Measurements from ENCODE around the gene ATF5. TPM values are rescaled to one million over a fixed set of nuclear protein-coding genes. Genes with fewer than 3 reads are reported as not detected.

ATF5 gene
- total RNA-seq, 4 donors from 2014 or later: 5.0 to 10.0 (median 6.8) TPM

- DNase-seq (ENCODE audit: low spot score in 2 of 2): no peak
- 94 to 95% methylated on average over 8 of the region's 8 CpGs for WGBS, 2 donors
- TF ChIP-seq CTCF (IDR thresholded peaks at IDR 0.05): no peak
- no peak for TF ChIP-seq POLR2A (IDR thresholded peaks at IDR 0.05)
Observed at GRCh38 chr19:49918089-49918488, 10.9 kb upstream of the ATF5 start.

GRCh38 chr19:49920624-49921363 lies 8.2 kb upstream of the ATF5 start:
- intact Hi-C loops (cut with DNase I; ENCODE audit: low total_unique reads): no loop called here
- TF ChIP-seq POLR2A (IDR thresholded peaks at IDR 0.05) (no peak), CTCF (IDR thresholded peaks at IDR 0.05) (no peak)
- no peak for DNase-seq (ENCODE audit: low spot score in 2 of 2)
- 93 to 94% methylated on average over 24 of the region's 24 CpGs for WGBS, 2 donors
- H3K4me3 ChIP-seq (ENCODE audit: low read depth, poor library complexity, severe bottlenecking): no peak overlapping the region

More at GRCh38 chr19:49918089-49918488, 10.9 kb upstream of the ATF5 start:
- intact Hi-C loops (cut with DNase I; ENCODE audit: low total_unique reads): no loop called here
- no peak overlapping the region for H3K4me3 ChIP-seq (ENCODE audit: low read depth, poor library complexity, severe bottlenecking)

GRCh38 chr19:49921871-49922795 lies 6.9 kb upstream of the ATF5 start:
- DNase-seq (ENCODE audit: low spot score in 2 of 2): no peak
- WGBS, 2 donors: 83 to 85% methylated on average over 21 to 22 of the region's 22 CpGs
- TF ChIP-seq POLR2A (IDR thresholded peaks at IDR 0.05) (no peak), CTCF (IDR thresholded peaks at IDR 0.05) (no peak)
- intact Hi-C loops (cut with DNase I; ENCODE audit: low total_unique reads): no loop called here
- H3K4me3 ChIP-seq (ENCODE audit: low read depth, poor library complexity, severe bottlenecking): no peak overlapping the region

- no peak overlapping the region for H3K4me3 ChIP-seq (ENCODE audit: low read depth, poor library complexity, severe bottlenecking)
- 79 to 82% methylated on average over 31 of the region's 31 CpGs for WGBS, 2 donors
- intact Hi-C loops (cut with DNase I; ENCODE audit: low total_unique reads): no loop called here
- TF ChIP-seq CTCF (IDR thresholded peaks at IDR 0.05) (no peak), POLR2A (IDR thresholded peaks at IDR 0.05) (no peak)
- no peak for DNase-seq (ENCODE audit: low spot score in 2 of 2)
Observed at GRCh38 chr19:49923055-49924003, 5.7 kb upstream of the ATF5 start.
